HFFc6 (cell line): ENCODE results near the gene CYP26C1. TPM values are rescaled to one million over a fixed set of nuclear protein-coding genes. Genes with fewer than 3 reads are reported as not detected.

Source experiments
- DNase-seq: peaks from one replicate; pipeline ENCODE4 v3.0.0-alpha.2; 2018
- H3K27ac Mint-ChIP-seq: 2 replicates; pipeline ENCODE4 v1.8.0; 2020; ENCODE audit warnings: mild to moderate bottlenecking, mixed read lengths
- H3K27me3 Mint-ChIP-seq: 2 replicates; pipeline ENCODE4 v1.8.0; 2021; ENCODE audit warnings: mild to moderate bottlenecking, moderate library complexity, mixed read lengths; ENCODE audit not compliant: insufficient read depth
- H3K36me3 Mint-ChIP-seq: 2 replicates; pipeline ENCODE4 v1.8.0; 2021; ENCODE audit warnings: low read depth, mixed read lengths
- H3K4me1 Mint-ChIP-seq: 2 replicates; pipeline ENCODE4 v1.8.0; 2020; ENCODE audit warnings: low read depth, mixed read lengths
- H3K4me3 Mint-ChIP-seq: 2 replicates; pipeline ENCODE4 v1.8.0; 2020; ENCODE audit warnings: mild to moderate bottlenecking, moderate library complexity, mixed read lengths
- H3K9me3 Mint-ChIP-seq: 2 replicates; pipeline ENCODE4 v1.8.0; 2020; ENCODE audit warnings: mild to moderate bottlenecking, mixed read lengths
- total RNA-seq, 6 experiments: library from RNA; stranded (reverse); fragmentation: NEBNext Ultra II Directional; extraction: Animal tissue kit (Norgen Biotek cat#: 25700); gene quantifications; 2 replicates in 1 of 6; 3 replicates in 5 of 6; pipeline ENCODE4 v1.2.3, GENCODE V29; 2021
- TF ChIP-seq, protein P1 (sequence below): fragments of 200-600 bp; sonication (generic); IDR thresholded peaks from 2 replicates; pipeline ENCODE4 v1.5.0; 2021; ENCODE audit warnings: antibody characterized with exemption, mild to moderate bottlenecking

Gene CYP26C1
- total RNA-seq, 6 experiments from 2014 or later: 0.05 to 0.22 (median 0.13) TPM; not detected in 1

DNA sequence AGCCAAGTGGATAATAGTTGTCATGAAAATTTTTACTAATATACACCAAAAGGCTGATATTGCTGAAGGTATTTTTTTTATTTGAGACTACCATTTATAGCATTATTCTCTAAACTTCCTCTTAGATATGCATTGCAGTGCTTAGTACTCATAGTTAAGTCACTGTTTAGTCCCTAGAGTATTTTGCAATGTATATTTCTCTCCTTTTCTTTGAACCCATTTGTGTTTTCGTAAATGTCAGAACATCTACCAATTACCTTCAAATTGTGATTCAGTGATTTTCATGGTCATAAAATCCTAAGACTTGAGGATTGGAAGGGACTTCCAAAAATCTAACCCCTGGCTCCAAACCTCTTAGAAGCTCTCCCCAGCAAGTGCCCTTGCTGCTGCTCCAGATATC, 21.5 kb upstream of the CYP26C1 start:
- Mint-ChIP-seq H3K9me3 (no peaks in the 10 kb centered on the region), H3K36me3 (no peaks in the 10 kb centered on the region), H3K4me3 (no peak overlapping the region), H3K27me3 (no peaks in the 10 kb centered on the region), H3K4me1 (peaks cover 22% of the 10 kb centered on the region), H3K27ac (no peak overlapping the region)
- TF ChIP-seq, protein P1, sequence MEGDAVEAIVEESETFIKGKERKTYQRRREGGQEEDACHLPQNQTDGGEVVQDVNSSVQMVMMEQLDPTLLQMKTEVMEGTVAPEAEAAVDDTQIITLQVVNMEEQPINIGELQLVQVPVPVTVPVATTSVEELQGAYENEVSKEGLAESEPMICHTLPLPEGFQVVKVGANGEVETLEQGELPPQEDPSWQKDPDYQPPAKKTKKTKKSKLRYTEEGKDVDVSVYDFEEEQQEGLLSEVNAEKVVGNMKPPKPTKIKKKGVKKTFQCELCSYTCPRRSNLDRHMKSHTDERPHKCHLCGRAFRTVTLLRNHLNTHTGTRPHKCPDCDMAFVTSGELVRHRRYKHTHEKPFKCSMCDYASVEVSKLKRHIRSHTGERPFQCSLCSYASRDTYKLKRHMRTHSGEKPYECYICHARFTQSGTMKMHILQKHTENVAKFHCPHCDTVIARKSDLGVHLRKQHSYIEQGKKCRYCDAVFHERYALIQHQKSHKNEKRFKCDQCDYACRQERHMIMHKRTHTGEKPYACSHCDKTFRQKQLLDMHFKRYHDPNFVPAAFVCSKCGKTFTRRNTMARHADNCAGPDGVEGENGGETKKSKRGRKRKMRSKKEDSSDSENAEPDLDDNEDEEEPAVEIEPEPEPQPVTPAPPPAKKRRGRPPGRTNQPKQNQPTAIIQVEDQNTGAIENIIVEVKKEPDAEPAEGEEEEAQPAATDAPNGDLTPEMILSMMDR: no peak
- DNase-seq: no peak

- DNase-seq: peak; percentile 48
- H3K4me3 Mint-ChIP-seq: no peak overlapping the region
- H3K36me3 Mint-ChIP-seq: no peaks in the 10 kb centered on the region
- H3K4me1 Mint-ChIP-seq: peaks cover 16% of the 10 kb centered on the region
- no peaks in the 10 kb centered on the region for H3K27me3 Mint-ChIP-seq
- H3K27ac Mint-ChIP-seq: no peak overlapping the region
- TF ChIP-seq, protein P1: peak; percentile 81
- H3K9me3 Mint-ChIP-seq: no peaks in the 10 kb centered on the region
Observed at GRCh38 chr10:93039721-93040120, 20.9 kb upstream of the CYP26C1 start.

GRCh38 chr10:93054486-93054885, 6.1 kb upstream of the CYP26C1 start:
- DNase-seq: no peak
- Mint-ChIP-seq H3K4me3 (no peak overlapping the region), H3K27ac (no peak overlapping the region), H3K27me3 (no peaks in the 10 kb centered on the region), H3K36me3 (no peaks in the 10 kb centered on the region), H3K9me3 (no peaks in the 10 kb centered on the region), H3K4me1 (no peaks in the 10 kb centered on the region)
- TF ChIP-seq, protein P1: no peak

- H3K27me3 Mint-ChIP-seq: peaks cover 15% of the 10 kb centered on the region
- no peaks in the 10 kb centered on the region; the same call in 1 of the 2 replicates for H3K36me3 Mint-ChIP-seq
- no peak overlapping the region for H3K4me3 Mint-ChIP-seq
- peaks cover 17% of the 10 kb centered on the region for H3K4me1 Mint-ChIP-seq
- H3K9me3 Mint-ChIP-seq: no peaks in the 10 kb centered on the region
- DNase-seq: no peak
- H3K27ac Mint-ChIP-seq: no peak overlapping the region
- TF ChIP-seq, protein P1: no peak
Observed at GRCh38 chr10:93058139-93058538, 2.5 kb upstream of the CYP26C1 start.

- Mint-ChIP-seq H3K4me1 (peaks cover 24% of the 10 kb centered on the region), H3K4me3 (no peak overlapping the region), H3K27ac (no peak overlapping the region), H3K36me3 (no peaks in the 10 kb centered on the region; the same call in 1 of the 2 replicates), H3K9me3 (no peaks in the 10 kb centered on the region), H3K27me3 (peaks cover 33% of the 10 kb centered on the region)
- TF ChIP-seq, protein P1: no peak
- DNase-seq: no peak
Observed at GRCh38 chr10:93060887-93061593, 442 bp downstream of the CYP26C1 start.
